Prostate gland (tissue), 2 donors: ENCODE results near the gene OPN3. TPM values are rescaled to one million over a fixed set of nuclear protein-coding genes. Genes with fewer than 3 reads are reported as not detected.

Experiments used
- DNase-seq: peaks from one replicate; pipeline ENCODE4 v3.0.0-alpha.2; 2019; ENCODE audit warnings: low spot score
- H3K27ac ChIP-seq, 2 donors: fragments of 200-600 bp; sonication (generic); 2 replicates each; pipeline ENCODE4 v1.5.1; 2017 to 2019
- H3K27me3 ChIP-seq: fragments of 200-600 bp; sonication (generic); replicated peaks from 2 replicates; pipeline ENCODE4 v1.5.1; 2019; ENCODE audit not compliant: insufficient read depth
- H3K36me3 ChIP-seq, 2 donors: fragments of 200-600 bp; sonication (generic); 1 replicate in 1 of 2; 2 replicates in 1 of 2; pipeline versions ENCODE4 v1.5.1 to v1.8.1; 2017 to 2019
- H3K4me1 ChIP-seq: fragments of 200-600 bp; sonication (generic); replicated peaks from 2 replicates; pipeline ENCODE4 v1.5.1; 2019
- H3K4me3 ChIP-seq, 2 donors: fragments of 200-600 bp; sonication (generic); 2 replicates each; pipeline ENCODE4 v1.5.1; 2017 to 2019
- H3K9me3 ChIP-seq: fragments of 200-600 bp; sonication (generic); 2 replicates; pipeline ENCODE4 v1.5.1; 2017
- POLR2A ChIP-seq: fragments of 450-650 bp; IDR thresholded peaks from one replicate; pipeline ENCODE4 v1.6.1; 2016; ENCODE audit warnings: antibody characterized with exemption, mild to moderate bottlenecking
- POLR2AphosphoS5 ChIP-seq: sonication (generic); formaldehyde crosslinking; IDR thresholded peaks from one replicate; pipeline ENCODE4 v1.6.1; 2017; ENCODE audit warnings: antibody characterized with exemption
- WGBS: methylation state at CpG from one replicate; pipeline ENCODE4 v1.1.5; 2018; 5-methylcytosine and 5-hydroxymethylcytosine counted together
- intact Hi-C: fragments of 100-400 bp; cut with DNase I; formaldehyde crosslinking; loops from one replicate; pipeline ENCODE4 v1.14.2; 2022
- total RNA-seq, 2 donors: library from RNA; depleted of rRNA; stranded (reverse); fragments of >200 nt; gene quantifications; one replicate each; pipeline ENCODE4 v1.1.0, GENCODE V29; 2016
- TF ChIP-seq, protein P1 (sequence below), 4 experiments: fragments of 200-600 bp in 2 of 4; fragments of 450-650 bp in 2 of 4; sonication (generic) in 2 of 4; IDR thresholded peaks; 1 replicate in 3 of 4; 2 replicates in 1 of 4; pipeline ENCODE4 v1.5.1; 2016 to 2019; ENCODE audit warnings: antibody characterized with exemption in 4 of 4, mild to moderate bottlenecking in 2 of 4, moderate library complexity in 2 of 4

Gene OPN3
- total RNA-seq, 2 donors from 2014 or later, result 12.3 to 32.8 TPM

DNA sequence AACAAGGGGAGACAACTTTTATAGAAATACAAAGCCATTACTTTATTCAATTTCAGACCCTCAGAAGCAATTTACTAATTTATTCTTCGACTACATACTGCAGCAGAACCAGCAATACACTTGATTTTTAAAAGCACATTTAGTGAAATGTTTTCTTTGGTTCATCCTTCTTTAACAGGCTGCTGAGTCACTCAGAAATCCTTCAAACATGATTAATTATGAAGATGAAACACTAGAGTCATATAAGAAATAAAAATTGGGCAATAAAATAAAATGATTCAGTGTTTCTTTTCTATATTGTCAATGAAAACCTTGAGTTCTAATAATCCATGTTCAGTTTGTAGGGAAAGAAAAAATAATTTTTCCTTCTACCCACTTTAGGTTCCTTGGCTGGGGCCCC is 47.0 kb downstream of the OPN3 start:
- intact Hi-C loops, result no loop called here
- Histone ChIP-seq H3K27me3 (no peaks in the 10 kb centered on the region), H3K4me3 (no peak overlapping the region), H3K4me1 (no peaks in the 10 kb centered on the region), H3K36me3 (no peaks in the 10 kb centered on the region), H3K27ac (no peak overlapping the region), H3K9me3 (no peaks in the 10 kb centered on the region)
- TF ChIP-seq POLR2AphosphoS5 (no peak), POLR2A (no peak)
- TF ChIP-seq, protein P1, sequence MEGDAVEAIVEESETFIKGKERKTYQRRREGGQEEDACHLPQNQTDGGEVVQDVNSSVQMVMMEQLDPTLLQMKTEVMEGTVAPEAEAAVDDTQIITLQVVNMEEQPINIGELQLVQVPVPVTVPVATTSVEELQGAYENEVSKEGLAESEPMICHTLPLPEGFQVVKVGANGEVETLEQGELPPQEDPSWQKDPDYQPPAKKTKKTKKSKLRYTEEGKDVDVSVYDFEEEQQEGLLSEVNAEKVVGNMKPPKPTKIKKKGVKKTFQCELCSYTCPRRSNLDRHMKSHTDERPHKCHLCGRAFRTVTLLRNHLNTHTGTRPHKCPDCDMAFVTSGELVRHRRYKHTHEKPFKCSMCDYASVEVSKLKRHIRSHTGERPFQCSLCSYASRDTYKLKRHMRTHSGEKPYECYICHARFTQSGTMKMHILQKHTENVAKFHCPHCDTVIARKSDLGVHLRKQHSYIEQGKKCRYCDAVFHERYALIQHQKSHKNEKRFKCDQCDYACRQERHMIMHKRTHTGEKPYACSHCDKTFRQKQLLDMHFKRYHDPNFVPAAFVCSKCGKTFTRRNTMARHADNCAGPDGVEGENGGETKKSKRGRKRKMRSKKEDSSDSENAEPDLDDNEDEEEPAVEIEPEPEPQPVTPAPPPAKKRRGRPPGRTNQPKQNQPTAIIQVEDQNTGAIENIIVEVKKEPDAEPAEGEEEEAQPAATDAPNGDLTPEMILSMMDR (IDR thresholded peaks at IDR 0.05), result no peak
- DNase-seq, result no peak
- 98% methylated on average over 1 of the region's 1 CpG for WGBS

DNA sequence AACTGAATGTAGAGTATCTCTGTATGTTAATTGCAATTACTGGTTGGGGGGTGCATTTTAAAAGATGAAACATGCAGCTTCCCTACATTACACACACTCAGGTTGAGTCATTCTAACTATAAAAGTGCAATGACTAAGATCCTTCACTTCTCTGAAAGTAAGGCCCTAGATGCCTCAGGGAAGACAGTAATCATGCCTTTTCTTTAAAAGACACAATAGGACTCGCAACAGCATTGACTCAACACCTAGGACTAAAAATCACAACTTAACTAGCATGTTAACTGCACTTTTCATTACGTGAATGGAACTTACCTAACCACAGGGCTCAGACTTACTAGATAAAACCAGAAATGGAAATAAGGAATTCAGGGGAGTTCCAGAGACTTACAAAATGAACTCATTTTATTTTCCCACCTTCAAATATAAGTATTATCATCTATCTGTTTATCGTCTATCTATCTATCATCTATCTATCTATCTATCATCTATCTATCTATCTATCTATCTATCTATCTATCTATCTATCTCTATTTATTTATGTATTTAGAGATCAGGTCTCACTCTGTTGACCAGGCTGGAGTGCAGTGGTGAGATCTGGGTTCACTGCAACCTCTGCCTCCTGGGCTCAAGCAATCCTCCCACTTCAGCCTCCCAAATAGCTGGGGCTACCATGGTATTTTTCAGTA is 47.8 kb downstream of the OPN3 start:
- no peaks in the 10 kb centered on the region for H3K9me3 ChIP-seq
- intact Hi-C loops, result no loop called here
- TF ChIP-seq, protein P1 (IDR thresholded peaks at IDR 0.05), result no peak
- no peak for TF ChIP-seq POLR2AphosphoS5
- no peak for TF ChIP-seq POLR2A
- H3K4me1 ChIP-seq, result no peaks in the 10 kb centered on the region
- no peaks in the 10 kb centered on the region for H3K36me3 ChIP-seq
- DNase-seq, result no peak
- WGBS, result 76% methylated on average over 3 of the region's 3 CpGs
- H3K27me3 ChIP-seq, result no peaks in the 10 kb centered on the region
- no peak overlapping the region for H3K4me3 ChIP-seq
- no peak overlapping the region for H3K27ac ChIP-seq

- intact Hi-C loops, result no loop called here
- WGBS, result 71% methylated on average over 5 of the region's 5 CpGs
- H3K4me3 ChIP-seq, result no peak overlapping the region
- TF ChIP-seq POLR2AphosphoS5, result no peak
- TF ChIP-seq, protein P1 (IDR thresholded peaks at IDR 0.05), result no peak
- TF ChIP-seq POLR2A, result no peak
- no peaks in the 10 kb centered on the region for H3K9me3 ChIP-seq
- DNase-seq, result no peak
- H3K27ac ChIP-seq, result no peak overlapping the region
- no peaks in the 10 kb centered on the region for H3K27me3 ChIP-seq
- H3K36me3 ChIP-seq, result no peaks in the 10 kb centered on the region
- no peaks in the 10 kb centered on the region for H3K4me1 ChIP-seq
These were observed 48.4 kb downstream of the OPN3 start for GRCh38 chr1:241591736-241592135.

GRCh38 chr1:241591317-241591716 is 48.9 kb downstream of the OPN3 start:
- DNase-seq, result no peak
- Histone ChIP-seq H3K36me3 (no peaks in the 10 kb centered on the region), H3K27ac (no peak overlapping the region), H3K27me3 (no peaks in the 10 kb centered on the region), H3K4me3 (no peak overlapping the region), H3K9me3 (no peaks in the 10 kb centered on the region), H3K4me1 (no peaks in the 10 kb centered on the region)
- intact Hi-C loops, result no loop called here
- TF ChIP-seq POLR2AphosphoS5 (no peak), POLR2A (no peak)
- TF ChIP-seq, protein P1 (IDR thresholded peaks at IDR 0.05), result no peak

GRCh38 chr1:241590719-241591118 is 49.5 kb downstream of the OPN3 start:
- no peak for DNase-seq
- 47% methylated on average over 4 of the region's 4 CpGs for WGBS

More at GRCh38 chr1:241590719-241591118, 49.5 kb downstream of the OPN3 start:
- H3K36me3 ChIP-seq, result no peaks in the 10 kb centered on the region
- intact Hi-C loops, result no loop called here
- H3K4me1 ChIP-seq, result no peaks in the 10 kb centered on the region
- H3K27me3 ChIP-seq, result no peaks in the 10 kb centered on the region
- no peaks in the 10 kb centered on the region for H3K9me3 ChIP-seq
- no peak for TF ChIP-seq POLR2AphosphoS5
- TF ChIP-seq, protein P1 (IDR thresholded peaks at IDR 0.05), result no peak
- TF ChIP-seq POLR2A, result no peak
- no peak overlapping the region for H3K4me3 ChIP-seq
- H3K27ac ChIP-seq, result no peak overlapping the region
